ENCODE measurements around the gene CSTPP1. TPM values are rescaled to one million over a fixed set of nuclear protein-coding genes. Genes with fewer than 3 reads are reported as not detected.

CSTPP1 gene
- total and polyA plus RNA-seq, 5 experiments from 2014 or later = 13.2 to 20.4 (median 16.1) TPM

DNA sequence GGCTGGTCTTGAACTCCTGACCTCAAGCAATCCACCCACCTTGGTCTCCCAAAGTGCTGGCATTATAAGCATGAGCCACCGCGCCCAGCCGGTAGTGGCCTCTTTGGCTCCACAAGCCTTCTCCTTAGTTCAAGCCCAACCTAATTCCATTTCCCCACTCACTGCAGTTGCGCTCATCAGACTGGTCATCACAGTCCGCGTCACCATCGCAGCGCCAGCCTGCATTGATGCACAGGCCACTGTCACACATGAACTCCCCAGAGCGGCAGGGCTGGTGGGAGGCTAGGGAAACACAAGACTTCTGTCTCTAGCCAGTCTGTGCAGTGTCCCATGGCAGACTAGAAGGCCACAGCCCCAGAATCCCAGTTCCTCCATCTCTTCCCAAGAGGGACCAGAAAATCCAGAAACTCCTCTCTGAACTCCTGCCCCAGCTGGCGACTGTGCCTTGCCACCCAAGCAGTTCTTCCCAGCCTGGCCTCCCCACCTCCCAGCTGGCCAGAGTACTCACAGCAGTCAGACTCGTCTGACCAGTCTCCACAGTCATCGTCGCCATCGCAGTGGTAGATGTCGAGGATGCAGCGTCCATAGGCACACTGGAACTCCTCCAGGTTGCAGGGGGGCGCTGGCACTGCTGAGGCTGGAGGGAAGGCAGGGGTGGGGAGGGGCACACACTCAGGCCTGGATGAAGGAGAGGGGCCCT, 38.0 kb upstream of the CSTPP1 start:
- Mint-ChIP-seq H3K36me3 (no peaks in the 10 kb centered on the region), H3K4me1 (no peaks in the 10 kb centered on the region), H3K27me3 (peaks cover 0 to 1% (median 0%) of the 10 kb centered on the region in 5 donors), H3K27ac (no peak overlapping the region), H3K4me3 (no peak overlapping the region), H3K9me3 (no peaks in the 10 kb centered on the region)
- ATAC-seq (no peak), DNase-seq (no peak)
- POLR2A ChIA-PET = no interaction called here

DNA sequence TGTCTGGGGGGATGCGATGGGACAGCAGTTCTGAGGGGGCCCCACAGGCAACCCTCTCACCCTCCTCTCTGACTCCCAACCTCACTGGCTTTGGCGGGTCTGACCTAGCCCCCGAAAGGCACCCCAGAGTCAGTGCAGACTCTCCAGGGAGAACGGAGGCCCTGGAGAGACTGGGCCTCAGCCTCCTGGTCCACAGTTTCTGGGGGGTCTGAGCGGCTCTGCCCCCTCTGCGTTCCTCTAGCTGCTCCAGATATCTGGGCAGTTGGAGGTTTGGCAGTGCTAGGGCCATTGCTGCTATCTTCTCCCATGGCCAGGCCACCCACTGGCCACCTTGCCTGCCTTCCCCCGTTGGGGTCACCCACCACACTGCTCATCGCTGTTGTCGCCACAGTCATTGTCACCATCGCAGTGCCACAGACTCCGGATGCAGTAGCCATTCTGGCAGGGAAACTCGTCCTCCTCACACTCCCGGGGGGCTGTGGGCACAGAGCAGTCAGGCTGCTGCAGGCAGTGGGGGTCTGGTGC, 37.0 kb upstream of the CSTPP1 start:
- H3K27ac Mint-ChIP-seq = no peak overlapping the region
- no peak for DNase-seq
- no peak overlapping the region for H3K4me3 Mint-ChIP-seq
- H3K9me3 Mint-ChIP-seq = no peaks in the 10 kb centered on the region
- no peaks in the 10 kb centered on the region for H3K4me1 Mint-ChIP-seq
- ATAC-seq = no peak
- POLR2A ChIA-PET = no interaction called here
- H3K27me3 Mint-ChIP-seq = peaks cover 0 to 3% (median 0%) of the 10 kb centered on the region in 5 donors
- no peaks in the 10 kb centered on the region for H3K36me3 Mint-ChIP-seq

DNA sequence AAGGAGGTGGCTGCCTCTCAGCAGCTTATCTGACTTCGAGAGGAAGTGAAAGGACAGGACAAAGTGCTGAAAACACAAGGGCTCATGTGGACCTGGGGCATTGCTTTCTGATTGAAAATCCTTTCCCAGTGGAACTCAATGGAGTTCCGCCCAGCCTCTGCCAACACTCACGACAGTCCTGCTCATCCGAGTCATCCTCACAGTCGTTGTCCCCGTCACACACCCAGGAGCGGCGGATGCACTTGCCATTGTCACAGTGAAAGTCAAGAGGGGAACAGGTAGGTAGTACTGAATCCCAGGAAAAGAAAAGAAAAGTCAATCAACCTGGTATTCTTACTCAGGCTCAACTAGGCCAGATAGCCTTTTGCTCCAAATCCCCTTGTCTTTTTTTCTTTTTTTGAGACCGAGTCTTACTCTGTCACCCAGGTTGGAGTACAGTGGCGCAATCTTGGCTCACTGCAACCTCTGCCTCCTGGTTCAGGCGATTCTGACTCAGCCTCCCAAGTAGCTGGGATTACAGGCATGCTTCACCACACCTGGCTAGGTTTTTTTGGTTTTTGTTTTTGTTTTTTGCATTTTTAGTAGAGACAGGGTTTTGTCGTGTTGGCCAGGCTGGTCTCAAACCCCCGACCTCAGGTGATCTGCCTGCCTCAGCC, 36.3 kb upstream of the CSTPP1 start:
- DNase-seq (no peak), ATAC-seq (no peak)
- no peaks in the 10 kb centered on the region for H3K4me1 Mint-ChIP-seq
- no peak overlapping the region for H3K4me3 Mint-ChIP-seq
- POLR2A ChIA-PET = no interaction called here
- no peaks in the 10 kb centered on the region for H3K36me3 Mint-ChIP-seq
- H3K27ac Mint-ChIP-seq = no peak overlapping the region
- H3K27me3 Mint-ChIP-seq = peaks cover 0 to 3% (median 0%) of the 10 kb centered on the region in 5 donors
- H3K9me3 Mint-ChIP-seq = no peaks in the 10 kb centered on the region

DNA sequence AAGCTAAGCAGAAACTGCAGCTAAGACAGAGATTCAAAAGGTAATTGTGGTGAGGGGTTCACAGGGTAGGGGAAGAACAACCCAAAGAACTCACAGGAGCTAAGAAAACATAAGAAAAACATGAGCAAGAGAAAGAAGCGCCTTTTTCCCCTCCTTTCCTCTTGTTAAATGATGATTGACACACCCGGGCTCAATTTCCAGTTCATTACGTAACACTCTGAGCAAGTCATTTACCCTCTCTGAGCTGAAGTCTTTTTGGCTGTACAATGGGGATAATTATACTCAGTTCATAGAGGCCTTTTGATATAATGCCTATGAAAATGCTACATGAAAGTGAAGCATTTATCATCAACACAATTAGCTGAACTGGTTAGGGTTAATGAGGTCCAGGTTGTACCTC, 35.4 kb upstream of the CSTPP1 start:
- peaks cover 0 to 3% (median 0%) of the 10 kb centered on the region in 5 donors for H3K27me3 Mint-ChIP-seq
- H3K4me1 Mint-ChIP-seq = no peaks in the 10 kb centered on the region
- DNase-seq (no peak), ATAC-seq (no peak)
- H3K9me3 Mint-ChIP-seq = no peaks in the 10 kb centered on the region
- POLR2A ChIA-PET = no interaction called here
- no peaks in the 10 kb centered on the region for H3K36me3 Mint-ChIP-seq
- H3K4me3 Mint-ChIP-seq = no peak overlapping the region
- H3K27ac Mint-ChIP-seq = no peak overlapping the region

DNA sequence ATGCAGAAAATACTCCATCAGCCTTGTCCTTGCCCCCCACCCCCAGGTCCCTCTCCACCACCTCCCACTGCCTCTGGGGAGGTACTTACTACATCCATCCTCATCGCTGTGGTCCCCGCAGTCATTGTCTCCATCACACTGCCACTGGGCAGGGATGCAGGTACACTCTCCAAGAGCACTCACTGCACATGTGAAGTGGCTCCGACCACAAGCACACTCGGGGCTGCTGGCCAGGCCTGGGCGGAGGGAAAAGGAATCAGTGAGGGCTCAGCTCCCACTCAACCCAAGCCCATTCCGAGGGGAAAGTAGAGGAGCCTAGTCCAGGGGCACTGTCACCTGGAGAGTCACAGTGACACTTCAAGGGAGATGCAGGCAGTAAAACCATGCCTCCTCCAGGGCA, 33.9 kb upstream of the CSTPP1 start:
- Mint-ChIP-seq H3K36me3 (no peaks in the 10 kb centered on the region), H3K27me3 (peaks cover 0 to 3% (median 0%) of the 10 kb centered on the region in 5 donors), H3K27ac (peak overlapping the region in 1 of 10 donors; percentile 24), H3K4me1 (no peaks in the 10 kb centered on the region), H3K4me3 (no peak overlapping the region), H3K9me3 (no peaks in the 10 kb centered on the region)
- POLR2A ChIA-PET = no interaction called here
- no peak for DNase-seq
- no peak for ATAC-seq

DNA sequence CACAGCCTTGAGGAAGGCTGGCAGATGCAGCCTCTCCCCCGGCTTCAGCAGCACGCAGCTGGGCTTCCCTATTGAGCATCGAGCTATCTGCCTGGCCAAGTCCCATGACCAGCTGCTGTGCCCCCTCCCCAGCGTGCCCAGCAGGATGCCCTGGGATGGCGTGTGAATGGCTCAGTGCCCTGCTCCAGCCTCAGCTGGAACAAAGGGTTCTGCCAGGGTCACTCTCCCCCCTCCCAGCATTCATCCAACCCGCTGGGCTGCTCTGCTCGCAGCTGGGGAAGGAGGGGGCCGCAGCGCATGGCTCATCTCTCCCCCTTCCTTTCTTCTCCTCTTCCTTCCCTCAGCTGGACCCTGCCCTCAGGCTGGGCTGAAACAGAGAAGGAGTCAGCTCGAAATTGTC, 32.7 kb upstream of the CSTPP1 start:
- ATAC-seq = no peak
- peak overlapping the region in 1 of 10 donors; percentile 4 for H3K27ac Mint-ChIP-seq
- no peak overlapping the region for H3K4me3 Mint-ChIP-seq
- H3K9me3 Mint-ChIP-seq = no peaks in the 10 kb centered on the region
- DNase-seq = no peak
- H3K27me3 Mint-ChIP-seq = peaks cover 0 to 3% (median 0%) of the 10 kb centered on the region in 5 donors
- H3K36me3 Mint-ChIP-seq = no peaks in the 10 kb centered on the region
- POLR2A ChIA-PET = no interaction called here
- no peaks in the 10 kb centered on the region for H3K4me1 Mint-ChIP-seq

DNA sequence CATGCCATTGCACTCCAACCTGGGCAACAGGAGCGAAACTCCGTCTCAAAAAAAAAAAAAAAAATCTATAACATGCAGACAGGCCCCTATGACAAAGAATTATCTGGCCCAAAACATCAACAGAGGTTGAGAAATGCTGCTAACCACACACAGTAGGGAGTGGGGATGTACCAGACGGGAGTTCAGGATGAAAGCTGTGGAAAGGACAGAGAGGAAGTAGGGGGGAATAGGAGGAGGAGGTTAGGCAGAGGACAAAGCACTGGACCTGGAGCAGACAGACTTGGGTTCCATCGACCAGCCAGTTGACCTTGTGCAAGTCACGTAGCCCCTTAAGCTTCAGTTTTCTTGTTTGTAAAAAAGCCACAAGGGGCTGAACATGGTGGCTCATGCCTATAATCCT, 30.8 kb upstream of the CSTPP1 start:
- no peak overlapping the region for H3K27ac Mint-ChIP-seq
- DNase-seq (no peak), ATAC-seq (no peak)
- no peak overlapping the region for H3K4me3 Mint-ChIP-seq
- no peaks in the 10 kb centered on the region for H3K4me1 Mint-ChIP-seq
- H3K36me3 Mint-ChIP-seq = no peaks in the 10 kb centered on the region
- no peaks in the 10 kb centered on the region for H3K9me3 Mint-ChIP-seq
- POLR2A ChIA-PET = interaction anchor here (0.7 kb wide), 1 partner anchor 10 kb away, joined by 4 read pairs; no protein-coding TSS in a partner anchor
- peaks cover 0 to 8% (median 3%) of the 10 kb centered on the region in 5 donors for H3K27me3 Mint-ChIP-seq

DNA sequence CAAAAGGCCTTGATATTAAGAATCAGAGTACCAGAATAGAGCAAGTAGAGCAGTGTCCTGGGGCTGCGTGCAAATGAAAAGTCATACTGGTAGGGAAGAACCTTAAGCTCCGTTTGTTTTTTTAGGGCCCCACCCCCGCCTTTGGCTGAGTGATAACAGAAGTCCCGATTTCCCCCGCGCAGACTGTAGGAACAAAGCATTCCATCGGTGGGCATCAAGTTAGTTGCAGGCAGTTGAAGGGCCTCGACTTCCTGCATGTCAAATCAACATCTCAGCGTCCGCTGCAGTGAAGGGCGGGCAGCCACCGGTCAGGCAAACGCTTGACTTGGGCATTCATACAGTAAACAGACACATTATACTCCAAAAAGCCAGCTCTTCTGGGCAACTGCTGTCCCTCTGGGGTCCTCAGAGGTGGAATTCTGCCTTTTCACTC, 29.9 kb upstream of the CSTPP1 start:
- H3K9me3 Mint-ChIP-seq = no peaks in the 10 kb centered on the region

DNA sequence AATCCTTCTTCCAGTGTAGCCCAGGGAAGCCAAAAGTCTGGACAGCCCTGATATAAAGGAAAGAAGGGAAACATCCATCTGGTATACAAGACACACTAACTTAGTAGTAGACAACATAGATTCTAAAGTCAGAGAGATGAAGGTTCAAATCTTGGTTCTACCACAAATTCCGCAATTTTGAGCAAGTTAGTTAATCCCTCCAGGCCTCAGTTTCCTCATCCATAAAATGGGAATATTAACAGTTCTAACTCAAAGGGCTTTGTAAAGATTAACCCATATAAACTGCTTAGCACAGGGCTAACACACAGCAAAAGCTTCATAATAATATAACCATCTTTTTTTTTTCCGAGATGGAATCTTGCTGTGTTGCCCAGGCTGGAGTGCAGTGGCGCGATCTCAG, 29.0 kb upstream of the CSTPP1 start:
- POLR2A ChIA-PET = interaction anchor here (0.6 to 1.5 kb wide), 2 partner anchors 9 to 302 kb away, joined by 3 to 5 read pairs; no protein-coding TSS in a partner anchor
- H3K27ac Mint-ChIP-seq = no peak overlapping the region
- H3K4me3 Mint-ChIP-seq = no peak overlapping the region
- H3K4me1 Mint-ChIP-seq = no peaks in the 10 kb centered on the region
- no peaks in the 10 kb centered on the region for H3K9me3 Mint-ChIP-seq
- ATAC-seq = no peak
- DNase-seq = no peak
- peaks cover 2 to 16% (median 4%) of the 10 kb centered on the region in 5 donors for H3K27me3 Mint-ChIP-seq
- no peaks in the 10 kb centered on the region for H3K36me3 Mint-ChIP-seq

More for the DNA sequence above, 29.9 kb upstream of the CSTPP1 start:
- Mint-ChIP-seq H3K27ac (peak overlapping the region in 1 of 10 donors; percentile 35), H3K4me1 (no peaks in the 10 kb centered on the region), H3K36me3 (no peaks in the 10 kb centered on the region), H3K4me3 (no peak overlapping the region), H3K27me3 (peaks cover 0 to 8% (median 2%) of the 10 kb centered on the region in 5 donors)
- DNase-seq (no peak), ATAC-seq (no peak)
- POLR2A ChIA-PET = interaction anchor here (0.6 to 1.5 kb wide), 2 partner anchors 10 to 550 kb away, joined by 3 to 5 read pairs; no protein-coding TSS in a partner anchor

DNA sequence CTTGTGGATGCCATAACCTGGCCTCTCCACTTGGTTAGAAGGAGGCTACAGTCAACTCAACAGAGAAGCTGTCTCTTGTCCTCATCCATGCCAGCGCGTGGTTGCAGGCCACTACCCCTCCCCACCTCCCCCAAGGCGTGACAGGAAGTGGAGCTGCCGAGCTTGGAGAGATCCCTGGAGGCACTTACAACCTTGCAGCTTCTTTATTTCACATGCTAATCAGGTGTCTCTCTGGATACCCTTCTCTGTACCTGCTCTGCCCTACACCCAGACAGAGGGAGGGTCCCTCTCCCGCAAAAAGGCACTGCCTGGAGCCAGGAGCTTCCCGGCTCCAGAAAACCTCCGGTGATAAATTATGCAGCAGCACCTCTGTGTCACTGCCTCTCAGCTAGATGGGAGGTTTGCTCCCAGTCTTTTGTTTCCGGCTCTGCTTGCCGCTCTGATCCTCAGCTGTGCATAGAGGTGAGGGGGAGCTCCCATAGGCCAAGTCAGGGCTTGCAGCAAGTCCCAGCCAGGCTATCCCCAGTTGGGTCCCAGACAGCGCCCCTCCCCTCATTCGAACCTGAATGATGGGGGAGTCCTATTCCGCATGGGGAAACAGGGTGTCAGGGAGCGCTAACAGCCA, 23.9 kb upstream of the CSTPP1 start:
- Mint-ChIP-seq H3K4me3 (no peak overlapping the region), H3K27ac (no peak overlapping the region), H3K9me3 (no peaks in the 10 kb centered on the region), H3K4me1 (peaks cover 8 to 13% (median 12%) of the 10 kb centered on the region in 4 donors), H3K27me3 (peaks cover 25 to 54% (median 51%) of the 10 kb centered on the region in 5 donors), H3K36me3 (no peaks in the 10 kb centered on the region)
- POLR2A ChIA-PET = interaction anchor here (0.6 kb wide), 1 partner anchor 24 kb away, joined by 3 read pairs; the partner anchor contains the start of gene CSTPP1
- no peak for DNase-seq
- no peak for ATAC-seq

DNA sequence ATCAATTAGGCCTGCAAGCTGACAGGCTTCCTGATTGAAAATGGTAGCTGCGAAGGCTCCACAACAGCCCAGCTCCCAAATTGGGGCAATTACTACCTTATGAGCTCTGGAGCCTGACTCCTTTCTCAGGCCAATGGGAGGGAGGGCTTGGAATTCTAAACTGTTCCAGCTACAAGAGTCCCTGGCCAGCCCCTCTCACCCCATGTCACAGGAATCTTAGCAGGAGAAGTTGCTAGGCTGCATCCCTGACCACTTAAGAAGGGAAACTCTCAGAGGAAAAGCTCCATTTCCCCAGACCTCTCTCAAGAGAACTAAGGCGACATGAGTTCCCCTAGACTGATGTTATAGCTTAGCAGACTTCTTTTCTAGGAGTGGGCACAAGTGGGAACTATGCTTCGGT, 23.1 kb upstream of the CSTPP1 start:
- Mint-ChIP-seq H3K27ac (no peak overlapping the region), H3K4me1 (peaks cover 8 to 16% (median 13%) of the 10 kb centered on the region in 4 donors), H3K9me3 (no peaks in the 10 kb centered on the region), H3K4me3 (no peak overlapping the region), H3K36me3 (no peaks in the 10 kb centered on the region), H3K27me3 (peaks cover 25 to 57% (median 53%) of the 10 kb centered on the region in 5 donors)
- DNase-seq (no peak), ATAC-seq (no peak)
- POLR2A ChIA-PET = no interaction called here

DNA sequence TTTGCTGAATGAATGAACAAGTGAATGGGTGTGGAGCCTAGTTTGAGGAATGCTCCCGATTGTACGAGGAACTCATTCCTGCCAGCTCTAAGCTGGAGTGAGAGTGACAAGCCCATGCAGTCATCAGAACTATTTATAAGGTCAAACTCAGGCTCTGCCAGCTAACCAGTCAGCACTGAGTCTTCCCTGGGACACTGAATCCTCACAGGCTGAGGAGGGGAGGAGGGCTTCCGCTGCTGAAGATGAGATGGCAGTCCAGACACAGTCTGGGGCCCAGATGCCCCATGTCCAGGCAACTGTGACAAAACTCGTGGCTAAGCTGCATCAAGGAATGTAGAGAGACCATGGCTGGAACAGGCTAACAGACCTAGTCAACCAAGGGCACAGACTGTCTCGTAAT, 22.2 kb upstream of the CSTPP1 start:
- Mint-ChIP-seq H3K4me3 (no peak overlapping the region), H3K4me1 (peaks cover 16 to 23% (median 21%) of the 10 kb centered on the region in 4 donors), H3K36me3 (peaks cover 0 to 2% (median 0%) of the 10 kb centered on the region in 3 donors), H3K27ac (no peak overlapping the region), H3K27me3 (peaks cover 32 to 62% (median 60%) of the 10 kb centered on the region in 5 donors), H3K9me3 (no peaks in the 10 kb centered on the region)
- ATAC-seq = no peak
- POLR2A ChIA-PET = no interaction called here
- no peak for DNase-seq

DNA sequence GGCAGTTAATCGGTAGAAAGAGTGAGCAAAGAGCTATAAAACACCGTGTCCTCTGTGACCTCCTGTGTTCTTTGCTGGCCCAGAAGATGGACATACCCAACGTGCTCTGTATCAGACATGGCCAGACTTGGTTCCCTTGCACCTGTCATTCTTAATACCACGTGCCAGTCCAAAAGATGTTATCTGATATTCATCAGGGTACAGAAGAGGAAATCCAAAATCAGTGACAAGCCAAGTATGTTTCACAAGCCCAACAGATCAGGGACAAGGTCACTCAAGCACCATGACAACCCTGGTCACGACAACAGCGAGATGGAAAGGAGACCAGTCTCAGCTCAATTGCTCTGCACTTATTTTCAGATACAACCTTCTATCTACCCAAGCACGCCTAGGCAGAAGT, 21.7 kb upstream of the CSTPP1 start:
- ATAC-seq (no peak), DNase-seq (no peak)
- no peaks in the 10 kb centered on the region for H3K9me3 Mint-ChIP-seq
- H3K4me1 Mint-ChIP-seq = peaks cover 20 to 29% (median 27%) of the 10 kb centered on the region in 4 donors
- peaks cover 0 to 2% (median 0%) of the 10 kb centered on the region in 3 donors for H3K36me3 Mint-ChIP-seq
- POLR2A ChIA-PET = no interaction called here
- no peak overlapping the region for H3K27ac Mint-ChIP-seq
- peaks cover 35 to 67% (median 65%) of the 10 kb centered on the region in 5 donors for H3K27me3 Mint-ChIP-seq
- peak overlapping the region in 2 of 10 donors; percentile 45 to 76 for H3K4me3 Mint-ChIP-seq
